ENCODE results near the gene PIK3IP1. TPM values are rescaled to one million over a fixed set of nuclear protein-coding genes. Genes with fewer than 3 reads are reported as not detected.
"Not testable (repeated sequence)": the region's sequence is repeated elsewhere in the genome, so short reads cannot be mapped to it uniquely, and the experiment has no call there.

PIK3IP1 gene
- total and polyA plus RNA-seq, 8 donors: 11.1 to 41.5 (median 12.5) TPM

DNA sequence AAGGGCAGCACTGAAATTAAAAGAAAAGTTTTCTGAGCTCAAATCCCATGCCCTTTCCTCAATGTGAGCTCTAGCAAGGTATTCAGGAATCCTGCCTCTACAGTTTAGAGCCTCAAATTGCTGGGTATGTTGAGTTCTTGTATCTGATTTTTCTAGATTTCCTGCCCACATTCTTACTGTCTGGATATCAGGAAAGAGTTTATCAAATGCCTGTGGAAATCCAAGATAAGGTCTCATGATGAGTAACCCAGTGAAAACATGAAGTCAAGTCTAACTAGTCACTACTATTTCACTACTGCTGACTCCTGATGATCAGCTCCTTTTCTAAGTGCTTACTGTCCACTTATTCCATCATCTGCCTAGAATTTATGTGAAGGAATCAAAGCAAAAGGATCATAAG is 50.4 kb downstream of the PIK3IP1 start:
- intact Hi-C loops (cut with DNase I): no loop called here
- Histone ChIP-seq H3K27me3 (no peaks in the 10 kb centered on the region), H3K36me3 (peaks cover 0 to 16% of the 10 kb centered on the region in 2 donors), H3K4me1 (peaks cover 13 to 86% of the 10 kb centered on the region in 2 donors), H3K4me3 (no peak overlapping the region), H3K27ac (peak overlapping the region in 1 of 2 donors; percentile 7), H3K9me3 (no peaks in the 10 kb centered on the region)
- ATAC-seq (no peak), DNase-seq (no peak)
- TF ChIP-seq, protein P1, sequence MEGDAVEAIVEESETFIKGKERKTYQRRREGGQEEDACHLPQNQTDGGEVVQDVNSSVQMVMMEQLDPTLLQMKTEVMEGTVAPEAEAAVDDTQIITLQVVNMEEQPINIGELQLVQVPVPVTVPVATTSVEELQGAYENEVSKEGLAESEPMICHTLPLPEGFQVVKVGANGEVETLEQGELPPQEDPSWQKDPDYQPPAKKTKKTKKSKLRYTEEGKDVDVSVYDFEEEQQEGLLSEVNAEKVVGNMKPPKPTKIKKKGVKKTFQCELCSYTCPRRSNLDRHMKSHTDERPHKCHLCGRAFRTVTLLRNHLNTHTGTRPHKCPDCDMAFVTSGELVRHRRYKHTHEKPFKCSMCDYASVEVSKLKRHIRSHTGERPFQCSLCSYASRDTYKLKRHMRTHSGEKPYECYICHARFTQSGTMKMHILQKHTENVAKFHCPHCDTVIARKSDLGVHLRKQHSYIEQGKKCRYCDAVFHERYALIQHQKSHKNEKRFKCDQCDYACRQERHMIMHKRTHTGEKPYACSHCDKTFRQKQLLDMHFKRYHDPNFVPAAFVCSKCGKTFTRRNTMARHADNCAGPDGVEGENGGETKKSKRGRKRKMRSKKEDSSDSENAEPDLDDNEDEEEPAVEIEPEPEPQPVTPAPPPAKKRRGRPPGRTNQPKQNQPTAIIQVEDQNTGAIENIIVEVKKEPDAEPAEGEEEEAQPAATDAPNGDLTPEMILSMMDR (IDR thresholded peaks at IDR 0.05): no peak

DNA sequence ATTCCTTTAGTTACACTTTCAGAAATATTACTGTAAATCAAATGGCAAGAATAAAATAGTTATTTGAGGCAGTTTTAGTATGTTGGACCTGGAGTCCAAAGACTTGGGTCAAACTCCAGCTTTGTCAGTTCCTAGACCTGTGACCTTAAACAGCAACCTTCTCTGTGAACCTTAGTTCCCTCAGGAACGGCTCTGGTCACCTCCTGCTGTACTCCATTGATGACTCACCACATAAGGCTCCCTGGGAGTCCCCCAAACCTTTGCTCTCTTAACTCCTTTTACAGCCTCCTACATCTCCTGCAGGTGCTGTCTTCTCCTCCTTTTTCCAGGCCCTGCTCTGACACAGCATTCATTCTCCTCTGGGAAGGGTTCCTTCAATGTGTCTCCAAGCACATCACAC is 51.1 kb downstream of the PIK3IP1 start:
- no peak for ATAC-seq
- TF ChIP-seq, protein P1 (IDR thresholded peaks at IDR 0.05): no peak
- peaks cover 13 to 84% of the 10 kb centered on the region in 2 donors for H3K4me1 ChIP-seq
- intact Hi-C loops (cut with DNase I): no loop called here
- no peak overlapping the region for H3K4me3 ChIP-seq
- H3K36me3 ChIP-seq: peaks cover 0 to 16% of the 10 kb centered on the region in 2 donors
- peak overlapping the region in 1 of 2 donors; percentile 19 for H3K27ac ChIP-seq
- no peak for DNase-seq
- no peaks in the 10 kb centered on the region for H3K9me3 ChIP-seq
- H3K27me3 ChIP-seq: no peaks in the 10 kb centered on the region

DNA sequence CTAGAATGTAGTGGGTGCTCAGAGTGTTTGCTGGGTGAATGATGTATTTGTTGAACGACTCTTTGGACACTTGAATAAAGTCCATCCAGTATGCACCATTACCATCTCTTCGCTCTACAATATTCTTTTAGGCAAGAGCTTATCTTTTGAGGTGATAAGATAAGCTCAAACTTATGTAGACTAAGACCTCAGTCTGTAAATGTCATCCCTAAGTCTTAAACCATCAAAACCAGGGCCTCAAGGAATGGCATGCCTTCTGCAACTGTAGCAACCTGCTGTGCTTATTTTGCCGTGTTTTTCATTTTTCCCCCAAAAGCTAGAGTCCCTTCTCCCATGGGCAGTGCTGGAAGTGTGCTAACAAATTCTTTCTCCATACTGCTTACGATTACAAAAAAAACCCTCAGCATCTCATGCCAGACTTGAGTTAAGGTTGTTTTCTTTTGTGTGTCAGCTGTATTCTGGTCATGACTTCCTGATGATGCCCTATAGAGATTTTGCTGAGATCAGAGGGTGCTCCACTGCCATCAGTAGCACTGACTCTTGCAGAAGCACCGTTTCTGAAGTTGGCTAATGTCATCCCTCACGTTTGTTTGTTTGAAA is 52.4 kb downstream of the PIK3IP1 start:
- no peak for ATAC-seq

DNA sequence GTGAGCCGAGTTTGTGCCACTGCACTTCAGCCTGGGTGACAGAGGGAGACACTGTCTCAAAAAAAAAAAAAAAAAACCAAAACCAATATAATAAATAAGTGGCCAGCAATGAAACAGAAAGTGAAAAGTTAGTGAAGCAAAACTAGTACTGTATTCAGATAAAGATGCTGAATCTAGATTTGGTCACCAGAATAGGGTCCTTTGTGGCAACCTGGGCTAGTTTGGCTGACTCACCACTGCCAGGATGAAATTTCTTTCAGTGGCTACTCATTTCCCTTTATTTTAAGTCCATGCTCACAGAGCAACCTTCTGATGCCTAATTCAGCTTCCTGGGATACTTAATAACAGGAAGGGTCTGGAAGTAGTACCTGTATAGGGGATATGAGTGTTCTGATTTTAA is 54.2 kb downstream of the PIK3IP1 start:
- ATAC-seq: no peak
- TF ChIP-seq, protein P1 (IDR thresholded peaks at IDR 0.05): no peak
- intact Hi-C loops (cut with DNase I): no loop called here

More for the DNA sequence above, 52.4 kb downstream of the PIK3IP1 start:
- no peaks in the 10 kb centered on the region for H3K9me3 ChIP-seq
- H3K36me3 ChIP-seq: peaks cover 0 to 10% of the 10 kb centered on the region in 2 donors
- TF ChIP-seq, protein P1 (IDR thresholded peaks at IDR 0.05): no peak
- H3K4me3 ChIP-seq: no peak overlapping the region
- intact Hi-C loops (cut with DNase I): no loop called here
- peak overlapping the region in 1 of 2 donors; percentile 96 for H3K27ac ChIP-seq
- DNase-seq: no peak
- H3K4me1 ChIP-seq: peaks cover 13 to 95% of the 10 kb centered on the region in 2 donors
- no peaks in the 10 kb centered on the region for H3K27me3 ChIP-seq

DNA sequence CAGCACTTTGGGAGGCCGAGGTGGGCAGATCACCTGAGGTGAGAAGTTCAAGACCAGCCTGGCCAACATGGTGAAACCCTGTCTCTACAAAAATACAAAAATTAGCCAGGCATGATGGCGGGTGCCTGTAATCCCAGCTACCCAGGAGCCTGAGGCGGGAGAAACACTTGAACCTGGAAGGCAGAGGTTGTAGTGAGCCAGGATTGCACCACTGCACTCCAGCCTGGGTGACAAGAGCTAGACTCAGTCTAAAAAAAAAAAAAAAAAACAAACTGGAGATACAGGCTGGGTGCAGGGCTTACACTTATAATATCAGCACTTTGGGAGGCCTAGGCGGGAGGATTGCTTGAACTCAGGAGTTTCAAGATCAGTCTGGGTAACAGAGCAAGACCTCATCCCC is 56.2 kb downstream of the PIK3IP1 start:
- H3K36me3 ChIP-seq; DNase-seq; H3K9me3 ChIP-seq; H3K27me3 ChIP-seq; intact Hi-C loops (cut with DNase I): not testable (repeated sequence)
- Histone ChIP-seq H3K27ac (peak overlapping the region in 1 of 2 donors; percentile 96), H3K4me1 (peaks cover 11 to 97% of the 10 kb centered on the region in 2 donors), H3K4me3 (peak overlapping the region in 1 of 2 donors; percentile 38)
- ATAC-seq: peak; percentile 17

More for the DNA sequence above, 54.2 kb downstream of the PIK3IP1 start:
- no peaks in the 10 kb centered on the region for H3K9me3 ChIP-seq
- peaks cover 0 to 8% of the 10 kb centered on the region in 2 donors for H3K36me3 ChIP-seq
- H3K27ac ChIP-seq: peak overlapping the region in 1 of 2 donors; percentile 96
- no peaks in the 10 kb centered on the region for H3K27me3 ChIP-seq
- no peak for DNase-seq
- H3K4me3 ChIP-seq: peak overlapping the region in 1 of 2 donors; percentile 1
- H3K4me1 ChIP-seq: peaks cover 2 to 96% of the 10 kb centered on the region in 2 donors
